GM13976 (cell line): Measurements from ENCODE around the gene DNM2.
"Not testable (repeated sequence)": the region's sequence is repeated elsewhere in the genome, so short reads cannot be mapped to it uniquely, and the experiment has no call there.

Experiments
- DNase-seq: peaks from one replicate; pipeline ENCODE4 v3.0.0; 2012; ENCODE audit warnings: low spot score
- in situ Hi-C: fragments of 300-500 bp; cut with MboI; formaldehyde crosslinking; loops from one replicate; pipeline ENCODE4 v1.12.0; 2022; ENCODE audit warnings: low sequenced_read_pairs, mixed read lengths, inconsistent platforms; ENCODE audit not compliant: unreplicated experiment
- TF ChIP-seq, protein P1 (sequence below): IDR thresholded peaks from 2 replicates; pipeline ENCODE4 v1.5.1; 2012; ENCODE audit warnings: borderline replicate concordance, mild to moderate bottlenecking; ENCODE audit not compliant: insufficient read depth; ENCODE audit errors: extremely low read depth, missing control alignments, control extremely low read depth

The DNM2 gene

DNA sequence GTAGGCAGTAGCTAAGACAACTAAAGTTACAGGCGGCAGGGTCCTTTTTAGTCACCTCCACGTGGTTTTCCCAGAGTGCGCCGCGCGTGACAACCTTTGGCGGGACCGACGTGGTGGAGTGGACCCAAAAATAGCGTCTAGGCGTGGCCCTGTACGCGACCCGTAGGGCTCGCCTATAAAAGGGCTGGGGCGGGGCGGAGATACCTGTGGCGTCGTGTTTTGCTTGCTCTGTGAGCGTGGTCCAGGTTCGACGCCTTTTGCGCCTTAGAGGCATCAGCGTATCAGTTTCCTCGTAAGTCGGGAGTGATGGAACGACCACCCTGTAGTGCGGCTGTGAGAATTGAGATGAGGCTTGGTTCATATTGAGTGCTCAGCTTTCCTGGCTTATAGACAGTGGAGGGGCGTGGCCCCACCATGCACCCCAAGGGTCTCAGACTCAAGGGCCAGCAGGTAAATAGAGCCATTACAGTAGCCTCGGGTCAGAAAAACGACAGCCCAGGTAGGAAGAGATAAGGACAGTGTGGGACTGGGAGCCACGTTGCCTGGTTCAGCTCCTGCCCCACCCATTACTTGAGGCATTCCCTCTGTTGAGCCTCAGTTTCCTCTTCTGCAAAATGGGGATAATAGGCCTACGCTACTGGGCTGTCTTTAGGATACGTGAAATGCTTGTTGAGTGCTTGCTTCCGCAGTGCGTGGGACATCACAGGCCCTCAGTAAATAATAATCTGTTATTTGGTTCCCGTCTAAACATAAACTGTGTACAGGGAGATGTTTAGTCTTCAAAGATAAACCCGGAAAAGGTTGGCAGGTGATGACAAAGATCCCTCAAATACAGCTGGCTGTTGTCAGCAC is 118.8 kb downstream of the DNM2 start:
- in situ Hi-C loops, result no loop called here
- TF ChIP-seq, protein P1, sequence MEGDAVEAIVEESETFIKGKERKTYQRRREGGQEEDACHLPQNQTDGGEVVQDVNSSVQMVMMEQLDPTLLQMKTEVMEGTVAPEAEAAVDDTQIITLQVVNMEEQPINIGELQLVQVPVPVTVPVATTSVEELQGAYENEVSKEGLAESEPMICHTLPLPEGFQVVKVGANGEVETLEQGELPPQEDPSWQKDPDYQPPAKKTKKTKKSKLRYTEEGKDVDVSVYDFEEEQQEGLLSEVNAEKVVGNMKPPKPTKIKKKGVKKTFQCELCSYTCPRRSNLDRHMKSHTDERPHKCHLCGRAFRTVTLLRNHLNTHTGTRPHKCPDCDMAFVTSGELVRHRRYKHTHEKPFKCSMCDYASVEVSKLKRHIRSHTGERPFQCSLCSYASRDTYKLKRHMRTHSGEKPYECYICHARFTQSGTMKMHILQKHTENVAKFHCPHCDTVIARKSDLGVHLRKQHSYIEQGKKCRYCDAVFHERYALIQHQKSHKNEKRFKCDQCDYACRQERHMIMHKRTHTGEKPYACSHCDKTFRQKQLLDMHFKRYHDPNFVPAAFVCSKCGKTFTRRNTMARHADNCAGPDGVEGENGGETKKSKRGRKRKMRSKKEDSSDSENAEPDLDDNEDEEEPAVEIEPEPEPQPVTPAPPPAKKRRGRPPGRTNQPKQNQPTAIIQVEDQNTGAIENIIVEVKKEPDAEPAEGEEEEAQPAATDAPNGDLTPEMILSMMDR, result no peak
- peak; percentile 90 for DNase-seq

GRCh38 chr19:10837649-10838048 is 119.8 kb downstream of the DNM2 start:
- in situ Hi-C loops, DNase-seq: not testable (repeated sequence)

GRCh38 chr19:10838377-10838776 is 120.5 kb downstream of the DNM2 start:
- TF ChIP-seq, protein P1, result no peak
- in situ Hi-C loops, result no loop called here
- DNase-seq, result no peak

DNA sequence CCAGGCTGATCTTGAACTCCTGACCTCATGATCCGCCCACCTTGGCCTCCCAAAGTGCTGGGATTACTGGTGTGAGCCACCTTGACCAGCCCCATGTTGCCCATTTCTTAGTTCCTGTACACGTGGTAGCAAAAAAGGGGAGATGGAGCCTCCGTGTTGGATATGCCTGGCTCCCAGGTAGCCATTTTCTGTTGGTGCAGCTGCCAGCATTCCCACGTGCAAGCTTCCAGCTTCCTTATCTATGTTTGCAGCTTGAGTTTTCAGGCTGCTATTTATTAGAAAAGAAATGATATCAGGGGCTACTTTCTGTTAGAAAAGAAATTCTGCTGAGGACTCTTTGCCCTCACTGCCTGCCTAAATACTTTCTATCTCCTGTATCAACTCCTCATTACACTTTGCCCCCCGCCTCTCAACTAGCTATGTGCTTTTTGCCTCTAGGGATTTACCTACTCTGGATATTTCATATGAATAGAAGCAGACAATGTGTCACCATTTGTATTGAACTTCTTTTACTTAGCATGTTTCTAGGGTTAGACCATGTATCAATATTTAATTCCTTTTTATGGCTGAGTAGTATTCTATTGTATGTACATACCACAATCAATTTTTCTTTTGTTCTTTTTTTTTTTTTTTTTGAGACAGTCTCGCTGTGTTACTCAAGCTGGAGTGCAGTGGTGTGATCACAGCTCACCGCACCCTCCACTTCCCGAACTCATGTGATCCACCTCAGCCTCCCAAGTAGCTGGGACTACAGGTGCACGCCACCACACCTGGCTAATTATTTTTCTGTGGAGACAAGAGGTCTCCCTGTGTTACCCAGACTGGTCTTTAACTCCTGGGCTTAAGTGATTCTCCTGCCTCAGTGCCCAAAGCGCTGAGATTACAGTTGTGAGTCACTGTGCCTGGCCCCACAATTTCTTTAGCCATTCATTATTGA is 121.5 kb downstream of the DNM2 start:
- TF ChIP-seq, protein P1, result no peak
- in situ Hi-C loops, result no loop called here
- DNase-seq, result no peak

DNA sequence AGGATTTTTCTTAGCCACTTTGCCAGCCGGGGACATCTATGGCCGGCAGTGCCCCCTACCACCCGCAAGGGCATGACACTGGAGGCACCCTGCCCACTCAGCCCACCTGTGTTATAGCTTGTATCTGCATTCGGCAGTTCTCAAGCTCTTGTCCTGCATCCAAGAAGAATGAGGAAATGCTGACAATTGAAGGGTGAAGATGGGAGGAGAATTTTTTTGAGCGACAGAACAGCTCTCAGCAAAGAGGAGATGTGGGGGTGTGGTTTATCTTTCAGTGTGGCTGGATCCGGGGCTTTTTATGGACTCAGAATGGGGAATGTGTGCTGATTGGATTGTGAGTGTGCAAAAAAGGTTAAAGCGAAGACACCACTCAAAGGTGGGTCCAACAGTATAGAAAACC is 124.9 kb downstream of the DNM2 start:
- in situ Hi-C loops, result no loop called here
- TF ChIP-seq, protein P1, result no peak
- no peak for DNase-seq

DNA sequence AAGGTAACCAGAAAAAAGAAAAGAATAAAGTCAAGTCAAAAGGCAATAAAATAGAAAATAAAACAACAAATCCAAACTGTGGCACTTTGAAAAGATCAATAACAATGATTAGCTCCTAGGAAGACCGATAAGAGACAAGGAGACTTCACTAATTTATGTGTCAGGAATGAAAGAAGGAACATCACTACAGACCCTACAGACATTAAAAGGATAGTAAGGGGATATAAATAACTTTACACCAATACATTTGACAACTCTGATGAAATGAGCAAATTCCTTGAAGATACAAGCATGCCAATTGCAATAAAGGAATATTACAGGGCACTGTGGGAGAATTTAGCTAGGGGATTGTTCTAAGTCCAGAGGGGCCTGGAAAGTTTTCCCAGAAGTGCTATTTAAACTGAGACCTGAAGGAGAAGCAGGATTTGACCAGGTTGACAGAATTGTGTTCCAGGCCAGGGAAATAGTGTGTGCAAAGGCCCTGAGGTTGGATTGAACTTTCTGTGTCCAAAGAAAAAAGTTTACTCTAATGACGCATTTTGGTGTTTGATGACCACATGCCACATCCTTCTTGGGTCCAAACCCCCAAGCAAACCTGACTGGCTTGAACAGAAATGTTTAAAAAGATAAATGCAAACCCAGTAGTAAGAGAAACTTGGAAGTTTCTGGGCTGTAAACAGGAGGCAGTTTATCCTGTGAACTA is 128.8 kb downstream of the DNM2 start:
- TF ChIP-seq, protein P1, result no peak

More for the DNA sequence above, 128.8 kb downstream of the DNM2 start:
- DNase-seq, result no peak
- in situ Hi-C loops, result no loop called here
